Cardiac fibroblast (primary cell): ENCODE measurements around the gene NOS1AP.

Experiments
- DNase-seq, 2 donors: peaks; one replicate each; pipeline versions ENCODE4 v3.0.0 to v3.0.0-alpha.2; 2010; ENCODE audit warnings: low read depth in 2 of 2
- H3K4me3 ChIP-seq, 2 donors: replicated peaks in 1 of 2; 1 replicate in 1 of 2; 2 replicates in 1 of 2; pipeline ENCODE4 v1.5.1; 2011; ENCODE audit warnings: low read depth in 2 of 2, low read length in 2 of 2, mild to moderate bottlenecking in 2 of 2, moderate library complexity in 1 of 2
- TF ChIP-seq, protein P1 (sequence below): IDR thresholded peaks from one replicate; pipeline ENCODE4 v1.5.1; 2011; ENCODE audit warnings: low read depth, mild to moderate bottlenecking, low read length, inconsistent platforms

The NOS1AP gene

DNA sequence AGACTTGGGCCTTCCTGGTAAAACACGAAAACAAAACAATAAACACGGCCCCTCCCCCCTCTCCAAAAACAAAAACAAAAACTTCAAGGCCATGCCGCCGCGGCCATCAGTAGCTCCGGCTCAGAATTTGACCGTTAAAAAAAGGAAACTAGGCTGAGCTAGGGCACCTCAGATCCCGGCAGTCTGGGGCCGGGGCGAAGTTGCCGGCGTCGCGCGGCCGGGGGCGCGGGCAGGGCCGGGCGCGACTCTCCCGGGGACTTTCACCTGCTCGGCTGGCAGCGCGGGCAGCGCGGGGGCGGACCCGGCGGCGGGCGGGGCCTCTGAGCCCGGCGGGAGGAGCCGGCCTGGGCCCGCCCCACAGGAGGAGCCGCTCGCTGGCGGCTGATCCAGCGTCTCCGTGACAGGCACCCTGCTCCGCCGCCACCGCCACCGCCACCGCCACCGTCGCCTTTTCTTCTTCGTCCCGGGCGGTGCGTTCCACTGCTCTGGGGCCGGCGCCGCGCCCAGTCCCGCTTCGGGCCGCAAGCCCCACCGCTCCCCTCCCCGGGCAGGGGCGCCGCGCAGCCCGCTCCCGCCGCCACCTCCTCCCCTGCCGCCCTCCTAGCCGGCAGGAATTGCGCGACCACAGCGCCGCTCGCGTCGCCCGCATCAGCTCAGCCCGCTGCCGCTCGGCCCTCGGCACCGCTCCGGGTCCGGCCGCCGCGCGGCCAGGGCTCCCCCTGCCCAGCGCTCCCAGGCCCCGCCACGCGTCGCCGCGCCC lies at the start of gene NOS1AP:
TSS of gene NOS1AP (plus strand) at position 358 of the 760 bp plus-strand sequence. CDS start 487 bp downstream, outside the sequence.
- DNase-seq, result peak; percentile 26 to 38
- TF ChIP-seq, protein P1, sequence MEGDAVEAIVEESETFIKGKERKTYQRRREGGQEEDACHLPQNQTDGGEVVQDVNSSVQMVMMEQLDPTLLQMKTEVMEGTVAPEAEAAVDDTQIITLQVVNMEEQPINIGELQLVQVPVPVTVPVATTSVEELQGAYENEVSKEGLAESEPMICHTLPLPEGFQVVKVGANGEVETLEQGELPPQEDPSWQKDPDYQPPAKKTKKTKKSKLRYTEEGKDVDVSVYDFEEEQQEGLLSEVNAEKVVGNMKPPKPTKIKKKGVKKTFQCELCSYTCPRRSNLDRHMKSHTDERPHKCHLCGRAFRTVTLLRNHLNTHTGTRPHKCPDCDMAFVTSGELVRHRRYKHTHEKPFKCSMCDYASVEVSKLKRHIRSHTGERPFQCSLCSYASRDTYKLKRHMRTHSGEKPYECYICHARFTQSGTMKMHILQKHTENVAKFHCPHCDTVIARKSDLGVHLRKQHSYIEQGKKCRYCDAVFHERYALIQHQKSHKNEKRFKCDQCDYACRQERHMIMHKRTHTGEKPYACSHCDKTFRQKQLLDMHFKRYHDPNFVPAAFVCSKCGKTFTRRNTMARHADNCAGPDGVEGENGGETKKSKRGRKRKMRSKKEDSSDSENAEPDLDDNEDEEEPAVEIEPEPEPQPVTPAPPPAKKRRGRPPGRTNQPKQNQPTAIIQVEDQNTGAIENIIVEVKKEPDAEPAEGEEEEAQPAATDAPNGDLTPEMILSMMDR, result no peak

DNA sequence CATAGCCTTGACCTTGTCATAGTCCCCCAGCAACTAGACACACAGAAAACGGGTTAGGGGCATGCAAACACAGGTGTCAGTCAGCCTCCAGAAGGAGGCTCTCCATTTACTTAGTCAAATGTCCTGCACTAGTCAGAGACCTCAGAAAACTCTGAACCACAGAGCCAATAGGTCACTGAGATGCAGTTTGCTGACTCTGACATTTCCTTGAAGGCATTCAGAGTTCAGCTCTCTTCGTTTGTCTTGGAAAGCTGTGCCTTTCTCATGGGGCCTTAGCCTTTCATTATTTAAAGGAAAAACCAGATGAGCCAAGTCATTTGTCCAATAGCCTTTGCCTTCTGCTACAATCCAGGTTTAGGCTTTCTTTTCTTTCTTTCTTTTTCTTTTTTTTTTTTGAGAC lies 49.3 kb upstream of the NOS1AP start:
- DNase-seq, result peak; percentile 20 to 34
- TF ChIP-seq, protein P1, result no peak
- no peak overlapping the region for H3K4me3 ChIP-seq

More for the DNA sequence above, at the start of gene NOS1AP:
- H3K4me3 ChIP-seq, result peak within 1 kb of the TSS; percentile 51 to 59

DNA sequence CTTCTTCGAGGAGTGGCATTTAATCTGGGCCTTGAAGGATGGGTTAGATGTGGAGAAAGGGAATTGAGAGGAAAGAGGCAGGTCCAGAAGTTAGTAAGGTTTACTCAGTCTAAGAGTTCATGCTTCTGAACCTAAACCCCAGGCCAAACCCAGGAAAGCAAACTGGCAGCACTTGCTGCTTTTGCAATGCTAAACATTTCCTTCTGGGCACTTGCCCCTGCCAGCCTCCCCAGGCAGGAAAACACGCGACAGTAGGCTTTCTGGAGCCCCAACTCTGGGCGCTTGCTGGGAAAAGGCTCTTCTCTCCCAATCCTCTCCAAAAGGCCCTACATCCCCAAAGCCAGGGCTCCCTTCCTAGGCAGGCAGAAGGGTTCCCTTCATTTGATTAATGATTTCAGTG lies 48.4 kb upstream of the NOS1AP start:
- no peak for DNase-seq
- H3K4me3 ChIP-seq, result no peak overlapping the region
- TF ChIP-seq, protein P1, result no peak

DNA sequence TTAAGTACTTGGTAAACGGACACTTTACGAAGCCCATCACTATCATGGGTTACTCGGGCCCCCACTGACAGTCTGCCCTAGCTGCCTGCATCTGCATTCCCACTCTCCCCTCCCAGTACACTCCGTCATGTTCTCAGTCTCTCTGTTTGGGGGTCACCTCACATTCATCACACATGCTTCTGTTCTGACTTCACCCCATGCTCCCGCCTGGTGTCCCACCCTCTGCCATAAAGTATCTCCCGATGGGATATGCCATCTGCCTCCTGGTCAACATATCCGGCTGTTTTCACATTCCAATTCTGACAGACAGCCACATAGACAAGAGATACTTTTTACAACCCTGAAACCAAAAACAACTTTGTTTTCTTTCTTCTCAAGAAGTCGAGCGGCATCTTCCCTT lies 46.9 kb upstream of the NOS1AP start:
- H3K4me3 ChIP-seq, result peak overlapping the region in 1 of 2 donors; percentile 76
- no peak for DNase-seq

DNA sequence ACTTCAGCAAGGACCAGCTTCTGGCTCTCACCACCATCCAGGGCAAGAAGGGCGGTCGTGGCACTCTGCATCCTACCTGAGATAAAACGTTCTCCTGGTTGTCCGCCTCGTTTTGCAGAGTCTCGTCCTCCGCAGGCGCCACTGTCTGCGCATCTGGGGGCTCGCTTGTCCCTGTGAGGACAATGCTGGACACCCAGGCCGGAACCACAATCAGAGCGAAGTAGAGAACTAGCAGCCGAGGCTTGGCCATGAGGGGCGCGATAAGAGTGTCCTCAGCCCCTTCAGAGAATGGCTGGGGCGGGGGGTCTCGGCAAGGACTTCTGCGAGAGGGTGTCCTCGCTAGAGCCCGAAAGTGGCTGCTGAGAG lies 46.3 kb upstream of the NOS1AP start:
- DNase-seq, result no peak
- TF ChIP-seq, protein P1, result no peak
- peak overlapping the region; percentile 75 to 76 for H3K4me3 ChIP-seq

More for the DNA sequence above, 46.9 kb upstream of the NOS1AP start:
- TF ChIP-seq, protein P1, result no peak

DNA sequence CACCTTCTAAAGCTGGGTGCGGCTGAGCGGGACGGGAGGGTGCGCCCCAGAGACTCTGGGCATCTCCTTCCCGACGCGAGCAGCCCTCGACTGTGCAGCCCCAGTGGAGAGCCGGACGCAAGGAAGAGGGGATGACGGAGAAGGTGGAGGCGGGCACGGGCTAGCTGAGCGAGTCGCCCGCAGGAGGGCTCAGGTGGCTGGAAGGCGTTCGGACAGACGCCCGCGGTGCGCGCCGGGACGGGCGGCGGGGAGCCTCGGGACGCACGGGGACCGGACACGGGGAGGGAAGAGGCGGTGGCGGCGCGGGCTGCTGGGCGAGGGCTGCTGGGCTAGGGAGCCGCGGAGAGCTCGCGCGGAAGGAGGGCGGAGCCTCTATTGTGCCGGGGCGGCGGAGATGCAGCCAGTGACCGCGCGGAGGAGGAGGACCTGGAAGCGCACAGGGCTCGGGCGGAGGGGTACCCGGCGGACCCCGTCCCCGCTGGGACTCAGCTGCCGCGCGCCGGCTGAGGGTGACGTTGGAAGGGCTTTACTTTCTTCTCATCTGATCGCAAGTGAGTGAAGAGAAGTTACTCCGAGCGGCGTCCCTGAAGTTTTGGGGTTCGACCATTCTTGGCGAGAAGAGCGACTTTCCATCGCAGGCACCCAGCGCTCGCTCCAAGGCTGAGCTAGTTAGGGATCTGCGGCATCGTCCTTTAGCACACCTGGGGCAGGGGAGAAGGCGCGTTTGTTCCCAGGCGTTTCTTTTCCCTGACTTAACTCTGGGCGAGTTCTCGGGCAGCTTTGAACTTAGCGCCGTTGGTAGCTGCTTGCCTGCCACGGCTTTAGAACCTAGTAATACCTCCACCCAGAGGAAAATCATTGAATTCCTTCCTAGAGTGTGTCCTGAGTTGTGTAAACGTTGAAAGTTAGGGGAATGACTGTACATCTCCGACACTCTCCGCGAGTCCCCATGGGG lies 45.7 kb upstream of the NOS1AP start, which contains the start of gene OLFML2B:
TSS of gene OLFML2B (minus strand) at position 323 of the 955 bp plus-strand sequence. CDS start 439 bp downstream, outside the sequence.
- TF ChIP-seq, protein P1, result peak; percentile 37
- H3K4me3 ChIP-seq, result peak within 1 kb of the TSS; percentile 75 to 76
- peak; percentile 80 to 92 for DNase-seq
